ENCODE measurements around the gene SETBP1. TPM values are rescaled to one million over a fixed set of nuclear protein-coding genes. Genes with fewer than 3 reads are reported as not detected.

Gene SETBP1
- 10 to 100 TPM in 3 of 4 donors, 1 to 10 TPM in 1; 7.8 to 16.6 (median 11.7) TPM for total RNA-seq

DNA sequence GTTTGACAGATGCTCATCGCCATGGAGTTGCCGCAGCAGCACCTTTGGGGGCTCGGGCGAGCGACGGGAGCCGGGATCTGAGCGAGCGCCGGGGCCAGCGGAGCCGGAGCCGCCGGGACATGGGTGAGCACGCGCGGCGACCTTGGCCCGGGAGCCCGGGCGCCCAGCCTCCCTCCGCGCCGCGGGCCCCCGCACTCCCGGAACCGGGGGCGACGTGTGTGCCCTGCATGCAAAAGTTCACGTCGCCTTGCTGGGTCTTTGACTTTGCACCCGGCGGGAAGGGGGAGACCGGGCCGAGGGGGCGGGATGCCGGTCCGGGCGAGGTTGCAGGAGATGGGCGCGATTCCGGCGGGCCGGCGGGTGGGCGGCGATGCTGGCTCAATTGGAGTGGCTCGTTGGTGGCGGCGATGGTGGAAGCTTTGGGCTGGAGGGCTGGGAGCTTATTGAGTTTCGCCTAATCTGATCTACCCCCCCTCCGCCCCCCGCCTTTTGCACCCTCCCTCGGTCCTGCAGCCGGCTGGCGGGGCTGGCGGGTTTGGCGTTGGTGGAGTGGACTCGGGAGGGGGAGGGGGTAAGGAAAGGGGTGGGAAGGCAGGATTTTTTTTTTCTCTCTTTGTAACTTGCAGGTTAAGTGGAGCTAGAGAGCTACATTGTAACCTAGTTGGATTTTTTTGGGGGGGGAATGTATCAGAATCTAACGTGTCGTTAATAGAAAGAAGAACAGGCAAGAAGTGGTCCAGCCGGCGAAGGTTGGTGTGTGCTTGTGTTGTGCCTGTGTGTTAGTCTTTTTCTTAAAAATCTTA lies at the start of gene SETBP1:
TSS of gene SETBP1 (plus strand) at position 616 of the 803 bp plus-strand sequence. CDS start 20,459 bp downstream, outside the sequence.
- TF ChIP-seq, protein P1, sequence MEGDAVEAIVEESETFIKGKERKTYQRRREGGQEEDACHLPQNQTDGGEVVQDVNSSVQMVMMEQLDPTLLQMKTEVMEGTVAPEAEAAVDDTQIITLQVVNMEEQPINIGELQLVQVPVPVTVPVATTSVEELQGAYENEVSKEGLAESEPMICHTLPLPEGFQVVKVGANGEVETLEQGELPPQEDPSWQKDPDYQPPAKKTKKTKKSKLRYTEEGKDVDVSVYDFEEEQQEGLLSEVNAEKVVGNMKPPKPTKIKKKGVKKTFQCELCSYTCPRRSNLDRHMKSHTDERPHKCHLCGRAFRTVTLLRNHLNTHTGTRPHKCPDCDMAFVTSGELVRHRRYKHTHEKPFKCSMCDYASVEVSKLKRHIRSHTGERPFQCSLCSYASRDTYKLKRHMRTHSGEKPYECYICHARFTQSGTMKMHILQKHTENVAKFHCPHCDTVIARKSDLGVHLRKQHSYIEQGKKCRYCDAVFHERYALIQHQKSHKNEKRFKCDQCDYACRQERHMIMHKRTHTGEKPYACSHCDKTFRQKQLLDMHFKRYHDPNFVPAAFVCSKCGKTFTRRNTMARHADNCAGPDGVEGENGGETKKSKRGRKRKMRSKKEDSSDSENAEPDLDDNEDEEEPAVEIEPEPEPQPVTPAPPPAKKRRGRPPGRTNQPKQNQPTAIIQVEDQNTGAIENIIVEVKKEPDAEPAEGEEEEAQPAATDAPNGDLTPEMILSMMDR (IDR thresholded peaks at IDR 0.05), result no peak
- TF ChIP-seq POLR2A (IDR thresholded peaks at IDR 0.05), result no peak
- peak; percentile 43 to 94 for DNase-seq (ENCODE audit: low spot score in 2 of 2)
- WGBS, 2 donors, result 1% methylated on average over 11 to 50 of the region's 64 CpGs
- intact Hi-C loops (cut with DNase I; ENCODE audit: low total_unique reads), result no loop called here
- peak within 1 kb of the TSS; percentile 44 for H3K4me3 ChIP-seq (ENCODE audit: low read depth, poor library complexity, severe bottlenecking)

DNA sequence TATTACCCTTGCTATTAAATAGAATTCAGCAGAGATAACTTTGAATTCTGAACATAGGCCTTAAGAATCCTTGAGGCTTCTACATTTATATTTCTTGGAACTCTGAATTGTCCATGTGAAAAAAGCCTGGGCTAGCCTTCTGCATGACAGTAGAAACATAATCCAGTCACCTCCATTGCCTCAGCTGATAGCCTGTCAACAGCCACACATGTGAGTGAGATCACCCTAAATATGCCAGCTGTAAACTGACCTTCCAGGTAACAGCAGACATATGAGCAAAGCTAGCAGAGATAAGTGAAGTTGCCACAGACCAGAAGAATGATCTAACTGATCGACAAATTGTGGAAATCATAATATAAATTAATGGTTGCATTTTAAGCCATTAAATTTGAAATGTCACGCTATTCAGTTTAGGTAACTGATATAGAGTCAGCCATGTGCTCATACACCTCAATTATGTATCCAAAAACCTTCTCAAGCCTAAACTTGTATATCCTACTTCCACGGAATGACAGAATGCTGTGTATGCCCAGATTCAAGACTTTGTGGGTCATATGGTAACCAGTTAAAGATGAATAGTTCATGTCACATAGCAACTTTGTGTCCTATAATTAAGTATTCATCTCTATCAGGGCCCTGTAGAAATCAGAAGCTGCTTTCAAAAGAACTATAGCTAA lies 48.1 kb upstream of the SETBP1 start:
- WGBS, 2 donors, result 70% methylated on average over 3 of the region's 3 CpGs
- no peak for DNase-seq (ENCODE audit: low spot score in 2 of 2)
- intact Hi-C loops (cut with DNase I; ENCODE audit: low total_unique reads), result no loop called here
- H3K4me3 ChIP-seq (ENCODE audit: low read depth, poor library complexity, severe bottlenecking), result no peak overlapping the region
- TF ChIP-seq, protein P1 (IDR thresholded peaks at IDR 0.05), result no peak
- no peak for TF ChIP-seq POLR2A (IDR thresholded peaks at IDR 0.05)

DNA sequence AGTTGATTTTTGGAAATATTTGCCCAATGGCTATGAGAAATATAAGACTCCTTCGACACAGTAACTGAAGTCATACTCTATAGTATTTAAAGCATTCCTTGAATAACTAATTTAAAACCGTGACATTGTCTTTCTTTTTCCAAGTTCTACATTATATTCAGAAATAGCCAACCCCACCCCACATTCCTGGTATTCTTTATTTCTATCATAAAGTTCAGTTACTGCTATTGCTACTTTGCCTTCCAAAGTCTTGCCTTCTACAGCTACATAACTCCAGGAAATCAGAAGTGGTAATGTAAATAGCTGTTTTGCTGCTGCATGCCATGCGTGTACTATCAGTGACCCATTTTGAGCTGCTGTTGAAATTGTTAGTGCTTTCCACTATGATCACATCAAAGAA lies 45.1 kb upstream of the SETBP1 start:
- H3K4me3 ChIP-seq (ENCODE audit: low read depth, poor library complexity, severe bottlenecking), result no peak overlapping the region
- TF ChIP-seq, protein P1 (IDR thresholded peaks at IDR 0.05), result no peak
- TF ChIP-seq POLR2A (IDR thresholded peaks at IDR 0.05), result no peak
- intact Hi-C loops (cut with DNase I; ENCODE audit: low total_unique reads), result no loop called here
- 92 to 95% methylated on average over 3 of the region's 3 CpGs for WGBS, 2 donors
- DNase-seq (ENCODE audit: low spot score in 2 of 2), result no peak

DNA sequence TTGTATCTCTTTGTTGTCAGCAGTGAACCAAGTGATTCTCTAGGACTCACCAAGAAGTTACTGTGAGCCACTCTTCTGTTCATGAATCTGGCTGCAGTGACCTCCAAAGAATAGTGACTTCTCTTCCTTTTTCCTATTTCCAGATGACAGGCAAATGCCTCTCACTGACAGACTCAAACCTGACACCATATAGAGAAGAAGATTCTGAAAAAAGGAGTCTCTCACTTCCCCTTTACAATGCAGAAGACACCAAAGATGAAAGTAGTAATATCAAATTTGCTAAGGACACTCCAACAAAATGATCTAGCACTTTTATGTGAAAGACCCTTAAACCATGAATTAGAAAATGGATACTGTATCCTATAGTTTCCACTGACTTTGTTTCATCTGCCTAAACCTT lies 44.4 kb upstream of the SETBP1 start:
- TF ChIP-seq POLR2A (IDR thresholded peaks at IDR 0.05), result no peak
- TF ChIP-seq, protein P1 (IDR thresholded peaks at IDR 0.05), result no peak
- no peak overlapping the region for H3K4me3 ChIP-seq (ENCODE audit: low read depth, poor library complexity, severe bottlenecking)
- intact Hi-C loops (cut with DNase I; ENCODE audit: low total_unique reads), result no loop called here
- DNase-seq (ENCODE audit: low spot score in 2 of 2), result no peak

DNA sequence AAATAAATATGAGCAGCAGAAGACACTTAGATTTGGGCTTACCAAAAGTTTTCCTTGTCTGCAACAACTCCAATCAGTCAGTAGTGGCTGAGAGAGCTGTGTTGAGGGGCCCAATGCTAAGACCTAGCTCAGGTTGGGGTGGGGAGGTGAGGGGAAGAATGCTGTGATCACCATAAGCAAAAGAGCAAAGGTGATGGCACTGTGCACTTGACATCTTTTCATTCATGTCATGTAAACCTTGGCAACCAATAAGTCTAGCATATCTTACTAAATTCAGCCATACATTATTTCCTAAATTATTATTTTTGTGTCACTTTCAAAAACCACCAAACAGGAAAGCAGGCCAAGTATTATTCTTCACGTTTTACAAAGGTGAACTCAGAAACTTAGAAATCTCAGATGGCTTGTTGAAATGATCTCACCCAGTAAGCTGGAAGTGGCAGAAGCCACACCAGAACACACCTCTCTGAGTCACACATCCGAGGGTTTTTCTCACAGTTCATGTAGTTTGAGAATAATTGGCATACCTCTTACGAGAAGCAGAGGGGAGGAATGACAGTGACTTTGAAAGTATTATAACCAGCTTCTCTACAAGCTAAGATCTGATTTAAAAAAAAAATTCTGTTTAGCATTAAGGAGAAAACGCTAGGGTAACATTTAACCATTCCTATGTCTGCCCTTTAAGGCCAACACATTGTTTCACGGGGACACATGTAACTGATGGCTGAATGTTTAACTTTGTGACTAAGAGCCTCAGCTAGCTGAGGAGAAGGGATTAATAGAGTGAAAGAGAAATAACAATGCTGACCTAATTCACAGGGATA lies 43.3 kb upstream of the SETBP1 start:
- TF ChIP-seq, protein P1 (IDR thresholded peaks at IDR 0.05), result no peak
- no peak for TF ChIP-seq POLR2A (IDR thresholded peaks at IDR 0.05)
- no peak overlapping the region for H3K4me3 ChIP-seq (ENCODE audit: low read depth, poor library complexity, severe bottlenecking)
- 30 to 35% methylated on average over 5 of the region's 5 CpGs for WGBS, 2 donors
- intact Hi-C loops (cut with DNase I; ENCODE audit: low total_unique reads), result no loop called here
- DNase-seq (ENCODE audit: low spot score in 2 of 2), result no peak

Data from lower leg skin (tissue), 4 donors.